Caco-2 (cell line): ENCODE measurements around the gene FAM98C. TPM values are rescaled to one million over a fixed set of nuclear protein-coding genes. Genes with fewer than 3 reads are reported as not detected.

Experiments
- BruUV-seq: library from RNA; stranded (reverse); fragments of 400-500 nt; replicated peaks from 2 replicates; lab custom pipeline; 2021; lab: Mats Ljungman, UMichigan
- CTCF ChIA-PET: fragments of 300-600 bp; sonication (Branson Sonifier 250); formaldehyde crosslinking; loops from one replicate; lab custom pipeline; 2022; ENCODE audit warnings: antibody characterized with exemption; lab: Charles Lee
- POLR2A ChIA-PET: fragments of 300-600 bp; sonication (Branson Sonifier 250); formaldehyde crosslinking; loops from one replicate; lab custom pipeline; 2022; ENCODE audit warnings: antibody characterized with exemption; lab: Charles Lee
- DNase-seq, 2 experiments: peaks; one replicate each; pipeline versions ENCODE4 v3.0.0 to v3.0.0-alpha.2; 2020 to 2022
- H3K27me3 ChIP-seq: replicated peaks from 2 replicates; pipeline ENCODE4 v1.6.0; 2011; ENCODE audit warnings: low read length; ENCODE audit not compliant: control insufficient read depth, insufficient read depth
- H3K36me3 ChIP-seq: 2 replicates; pipeline ENCODE4 v1.5.1; 2011; ENCODE audit warnings: low read length; ENCODE audit not compliant: control insufficient read depth, insufficient read depth
- H3K4me1 ChIP-seq: fragments of 250-450 bp; sonication (Bioruptor Pico); 2 replicates; pipeline ENCODE4 v1.5.1; 2020; ENCODE audit warnings: mild to moderate bottlenecking
- H3K4me3 ChIP-seq: 2 replicates; pipeline ENCODE4 v1.5.1; 2011; ENCODE audit warnings: low read depth, mild to moderate bottlenecking, control low read depth, low read length
- H3K9me3 ChIP-seq: fragments of 250-450 bp; sonication (Bioruptor Pico); 2 replicates; pipeline ENCODE4 v1.5.1; 2020; ENCODE audit warnings: mild to moderate bottlenecking, moderate library complexity
- H3K27ac Mint-ChIP-seq: one replicate; pipeline ENCODE4 v1.8.0; 2022; ENCODE audit warnings: mixed read lengths; ENCODE audit not compliant: unreplicated experiment
- H3K27me3 Mint-ChIP-seq: one replicate; pipeline ENCODE4 v1.8.0; 2022; ENCODE audit warnings: mixed read lengths; ENCODE audit not compliant: insufficient read depth, unreplicated experiment
- H3K36me3 Mint-ChIP-seq: one replicate; pipeline ENCODE4 v1.8.0; 2022; ENCODE audit warnings: mild to moderate bottlenecking, mixed read lengths; ENCODE audit not compliant: insufficient read depth, unreplicated experiment
- H3K4me1 Mint-ChIP-seq: one replicate; pipeline ENCODE4 v1.8.0; 2022; ENCODE audit warnings: low read depth, mixed read lengths; ENCODE audit not compliant: unreplicated experiment
- H3K4me3 Mint-ChIP-seq: one replicate; pipeline ENCODE4 v1.8.0; 2022; ENCODE audit warnings: mild to moderate bottlenecking, moderate library complexity, mixed read lengths; ENCODE audit not compliant: unreplicated experiment
- H3K9me3 Mint-ChIP-seq: one replicate; pipeline ENCODE4 v1.8.0; 2022; ENCODE audit warnings: mixed read lengths; ENCODE audit not compliant: unreplicated experiment
- CTCF ChIP-seq, 2 experiments: fragments of 200-600 bp in 1 of 2; IDR thresholded peaks; 1 replicate in 1 of 2; 2 replicates in 1 of 2; pipeline versions ENCODE4 v1.5.1 to v1.8.0; 2011 to 2022; ENCODE audit warnings: antibody characterized with exemption in 1 of 2, control low read depth in 1 of 2, inconsistent platforms in 1 of 2, low read depth in 1 of 2, low read length in 1 of 2, mild to moderate bottlenecking in 1 of 2, moderate library complexity in 1 of 2; ENCODE audit not compliant: insufficient read depth in 1 of 2, severe bottlenecking in 1 of 2, unreplicated experiment in 1 of 2
- intact Hi-C: fragments of 100-400 bp; cut with micrococcal nuclease; formaldehyde crosslinking; loops from one replicate; pipeline ENCODE4 v1.10.0; 2022; ENCODE audit not compliant: unreplicated experiment
- total RNA-seq: library from RNA; stranded (reverse); gene quantifications from 2 replicates; pipeline ENCODE4 v1.2.3, GENCODE V29; 2022

Gene FAM98C
- total RNA-seq, 1 experiment from 2014 or later, result 19.7 TPM

- ChIA-PET POLR2A (interaction anchor here (1.5 kb wide), 1 partner anchor 9 kb away, joined by 4 read pairs; the partner anchor contains the start of gene PSMD8), CTCF (interaction anchor here (0.6 to 1.2 kb wide), 2 partner anchors 10 to 19 kb away, joined by 3 to 7 read pairs; partner anchors contain the start of gene FAM98C)
- Mint-ChIP-seq H3K4me1 (peaks cover 6% of the 10 kb centered on the region), H3K4me3 (no peak overlapping the region), H3K36me3 (peaks cover 77% of the 10 kb centered on the region), H3K27ac (no peak overlapping the region), H3K27me3 (no peaks in the 10 kb centered on the region), H3K9me3 (no peaks in the 10 kb centered on the region)
- no peak for DNase-seq
- Histone ChIP-seq H3K4me3 (no peak overlapping the region), H3K4me1 (peaks cover 13% of the 10 kb centered on the region; the same call in 1 of the 2 replicates), H3K9me3 (no peaks in the 10 kb centered on the region), H3K27me3 (no peaks in the 10 kb centered on the region), H3K36me3 (peaks cover 9% of the 10 kb centered on the region)
- BruUV-seq, result no TSS peak
- TF ChIP-seq CTCF (IDR thresholded peaks at IDR 0.05; ENCODE audit: insufficient read depth in 1 of 2, low read depth in 1 of 2, low read length in 1 of 2, severe bottlenecking in 1 of 2, unreplicated experiment in 1 of 2), result no peak
- intact Hi-C loops, result no loop called here
Observed at GRCh38 chr19:38383743-38384142, 19.1 kb upstream of the FAM98C start.

- Histone ChIP-seq H3K36me3 (peaks cover 9% of the 10 kb centered on the region), H3K27me3 (no peaks in the 10 kb centered on the region), H3K4me1 (peaks cover 17% of the 10 kb centered on the region; the same call in 1 of the 2 replicates), H3K4me3 (no peak overlapping the region), H3K9me3 (no peaks in the 10 kb centered on the region)
- ChIA-PET CTCF (interaction anchor here (0.6 to 1.2 kb wide), 2 partner anchors 10 to 18 kb away, joined by 3 to 7 read pairs; partner anchors contain the start of gene FAM98C), POLR2A (interaction anchor here (0.6 to 1.5 kb wide), 2 partner anchors 10 to 85 kb away, joined by 4 to 6 read pairs; partner anchors contain the start of gene PSMD8)
- peaks cover 71% of the 10 kb centered on the region for H3K36me3 Mint-ChIP-seq
- peak in 1 of 2 experiments; percentile 27 for TF ChIP-seq CTCF (IDR thresholded peaks at IDR 0.05; ENCODE audit: insufficient read depth in 1 of 2, low read depth in 1 of 2, low read length in 1 of 2, severe bottlenecking in 1 of 2, unreplicated experiment in 1 of 2)
- no peak overlapping the region for H3K27ac Mint-ChIP-seq
- no peak overlapping the region for H3K4me3 Mint-ChIP-seq
- peak in 1 of 2 experiments; percentile 32 for DNase-seq
- intact Hi-C loops, result no loop called here
- no TSS peak for BruUV-seq
- H3K9me3 Mint-ChIP-seq, result no peaks in the 10 kb centered on the region
- H3K27me3 Mint-ChIP-seq, result no peaks in the 10 kb centered on the region
- peaks cover 6% of the 10 kb centered on the region for H3K4me1 Mint-ChIP-seq
Observed at GRCh38 chr19:38384209-38385027, 18.5 kb upstream of the FAM98C start.

DNA sequence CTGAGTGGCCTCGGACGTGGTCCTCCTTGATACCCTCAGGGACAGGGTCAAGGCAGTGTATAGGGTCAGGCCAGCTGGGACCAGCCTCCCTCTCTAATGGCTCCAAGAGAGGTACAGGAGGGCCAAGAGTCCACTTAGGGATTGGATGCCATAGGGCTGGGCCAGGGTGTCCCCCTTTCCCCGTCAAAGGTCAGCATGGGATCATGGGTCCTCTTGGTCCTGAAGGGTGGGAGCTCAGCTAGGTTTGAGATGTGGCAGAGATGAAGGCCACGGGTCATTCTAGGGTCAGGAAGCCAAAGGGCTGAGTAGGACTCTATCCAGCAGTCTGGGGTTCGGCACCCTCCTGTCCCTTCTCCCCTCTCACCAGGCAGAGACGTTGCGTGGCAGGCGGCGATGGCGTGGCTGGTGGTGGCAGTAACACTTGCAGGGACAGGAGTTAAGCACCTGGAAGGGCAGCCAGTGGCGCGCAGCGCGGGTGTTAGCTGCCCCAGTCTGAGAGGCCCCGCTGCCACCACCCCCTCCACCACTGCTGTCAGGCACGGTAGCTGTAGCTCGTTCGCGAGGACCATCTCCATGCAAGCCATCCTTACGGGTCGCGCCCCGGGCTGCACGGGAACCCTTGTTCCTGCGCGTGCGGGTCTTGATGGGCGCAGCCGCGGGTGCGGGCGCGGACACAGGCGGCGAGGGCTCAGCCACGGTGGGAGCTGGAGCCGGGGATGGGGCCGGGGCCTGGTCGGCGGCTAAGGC, 17.7 kb upstream of the FAM98C start:
- H3K4me1 ChIP-seq, result peaks cover 17% of the 10 kb centered on the region; the same call in 1 of the 2 replicates
- H3K4me3 ChIP-seq, result no peak overlapping the region
- ChIA-PET POLR2A (interaction anchor here (1.5 kb wide), 1 partner anchor 11 kb away, joined by 4 read pairs; the partner anchor contains the start of gene PSMD8), CTCF (interaction anchor here (1.2 kb wide), 1 partner anchor 18 kb away, joined by 7 read pairs; the partner anchor contains the start of gene FAM98C)
- intact Hi-C loops, result no loop called here
- Mint-ChIP-seq H3K4me1 (peaks cover 13% of the 10 kb centered on the region), H3K4me3 (no peak overlapping the region), H3K27ac (no peak overlapping the region), H3K9me3 (no peaks in the 10 kb centered on the region), H3K27me3 (no peaks in the 10 kb centered on the region), H3K36me3 (peaks cover 62% of the 10 kb centered on the region)
- no TSS peak for BruUV-seq
- no peaks in the 10 kb centered on the region for H3K27me3 ChIP-seq
- DNase-seq, result no peak
- no peak for TF ChIP-seq CTCF (IDR thresholded peaks at IDR 0.05; ENCODE audit: insufficient read depth in 1 of 2, low read depth in 1 of 2, low read length in 1 of 2, severe bottlenecking in 1 of 2, unreplicated experiment in 1 of 2)
- H3K9me3 ChIP-seq, result no peaks in the 10 kb centered on the region
- H3K36me3 ChIP-seq, result peaks cover 9% of the 10 kb centered on the region
